HepG2 (cell line): Measurements from ENCODE around the gene OXGR1. TPM values are rescaled to one million over a fixed set of nuclear protein-coding genes. Genes with fewer than 3 reads are reported as not detected.
"Not testable (repeated sequence)": the region's sequence is repeated elsewhere in the genome, so short reads cannot be mapped to it uniquely, and the experiment has no call there.

Source experiments
- ATAC-seq: fragments of 200-7000 bp; cut with Tn5 transposase; 3 replicates; pipeline ENCODE4 v1.9.1; 2020; ENCODE audit warnings: mild to moderate bottlenecking, moderate library complexity
- BruUV-seq: library from RNA; stranded (reverse); fragments of 400-500 nt; replicated peaks from 2 replicates; lab custom pipeline; 2021; lab: Mats Ljungman, UMichigan
- CTCF ChIA-PET: fragments of 300-600 bp; formaldehyde crosslinking; extraction: SDS; loops from one replicate; lab custom pipeline; 2021; ENCODE audit warnings: low total read pairs, inconsistent platforms, low intra/inter-chr PET ratio; lab: Yijun Ruan, JAX
- POLR2A ChIA-PET: fragments of 350-600 bp; sonication (Branson Sonifier 250); formaldehyde crosslinking; loops from one replicate; lab custom pipeline; 2020; ENCODE audit warnings: antibody characterized with exemption, inconsistent platforms; lab: Yijun Ruan, JAX
- DNase-seq: peaks from one replicate; pipeline ENCODE4 v3.0.0-alpha.2; 2015; ENCODE audit warnings: low spot score
- FAIRE-seq: peaks from 3 replicates; lab custom pipeline; 2011; peaks lifted over from hg19 to GRCh38; lab: Jason Lieb, UNC
- H2AFZ ChIP-seq: one replicate; pipeline ENCODE4 v1.6.1; 2011; ENCODE audit warnings: low read length, inconsistent platforms
- H3K27ac ChIP-seq: fragments of 300-600 bp; 3 replicates; pipeline ENCODE4 v1.8.0; 2011; ENCODE audit warnings: mixed run types, mild to moderate bottlenecking, mixed read lengths, low read length, inconsistent platforms; ENCODE audit not compliant: insufficient read depth; ENCODE audit errors: extremely low read length
- H3K27me3 ChIP-seq, 2 experiments: fragments of 200-600 bp in 1 of 2; 2 replicates in 1 of 2; 3 replicates in 1 of 2; pipeline versions ENCODE4 v1.6.0 to v1.8.0; 2011; ENCODE audit warnings: low read length in 2 of 2, mild to moderate bottlenecking in 2 of 2, moderate library complexity in 2 of 2, inconsistent platforms in 1 of 2; ENCODE audit not compliant: insufficient read depth in 2 of 2, control insufficient read depth in 1 of 2
- H3K36me3 ChIP-seq, 2 experiments: fragments of 200-600 bp in 1 of 2; replicated peaks in 1 of 2; 2 replicates in 1 of 2; 3 replicates in 1 of 2; pipeline versions ENCODE4 v1.5.1 to v1.8.0; 2011; ENCODE audit warnings: low read length in 2 of 2, inconsistent platforms in 1 of 2; ENCODE audit not compliant: insufficient read depth in 2 of 2, control insufficient read depth in 1 of 2
- H3K4me1 ChIP-seq: 2 replicates; pipeline ENCODE4 v1.5.1; 2012; ENCODE audit warnings: low read length, inconsistent platforms; ENCODE audit not compliant: insufficient read depth
- H3K4me2 ChIP-seq: 2 replicates; pipeline ENCODE4 v1.6.0; 2011; ENCODE audit warnings: low read depth, low read length, inconsistent platforms
- H3K4me3 ChIP-seq, 3 experiments: fragments of 200-600 bp in 1 of 3; sonication (generic), shearing (Covaris generic) in 1 of 3; replicated peaks in 1 of 3; 2 replicates each; pipeline ENCODE4 v1.5.1; 2011 to 2016; ENCODE audit warnings: low read length in 3 of 3, inconsistent platforms in 2 of 3, low read depth in 2 of 3, mild to moderate bottlenecking in 2 of 3, control low read depth in 1 of 3, mixed read lengths in 1 of 3; ENCODE audit not compliant: insufficient read depth in 1 of 3
- H3K79me2 ChIP-seq: one replicate; pipeline ENCODE4 v1.6.1; 2011; ENCODE audit warnings: low read length, inconsistent platforms; ENCODE audit not compliant: insufficient read depth
- H3K9ac ChIP-seq: 2 replicates; pipeline ENCODE4 v1.6.0; 2011; ENCODE audit warnings: mild to moderate bottlenecking, low read depth, low read length, inconsistent platforms; ENCODE audit not compliant: insufficient read depth
- H3K9me3 ChIP-seq: 2 replicates; pipeline ENCODE4 v1.5.1; 2012; ENCODE audit warnings: mild to moderate bottlenecking, low read length
- H4K20me1 ChIP-seq: 2 replicates; pipeline ENCODE4 v1.6.0; 2011; ENCODE audit warnings: inconsistent platforms, mild to moderate bottlenecking, low read length, moderate library complexity; ENCODE audit not compliant: insufficient read depth
- NFE2 ChIP-seq: sonication (generic); formaldehyde crosslinking; IDR thresholded peaks from 2 replicates; pipeline ENCODE4 v1.4.0; 2020; ENCODE audit warnings: missing genetic modification reagents
- TCF7L2 ChIP-seq: IDR thresholded peaks from 2 replicates; pipeline ENCODE4 v1.6.1; 2011; ENCODE audit warnings: mild to moderate bottlenecking, low read depth, low read length, moderate library complexity
- WGBS: methylation state at CpG from one replicate; pipeline ENCODE4 v1.1.6; 2017; ENCODE audit warnings: low lambda C conversion rate; 5-methylcytosine and 5-hydroxymethylcytosine counted together
- in situ Hi-C: cut with HindIII; loops from 2 replicates; pipeline ENCODE4 v1.10.0; 2017; ENCODE audit warnings: low pct_unique_long_range_greater_than_20kb; ENCODE audit not compliant: extremely low pct_ligation_motif_present
- intact Hi-C: fragments of 100-400 bp; cut with micrococcal nuclease; formaldehyde crosslinking; loops from one replicate; pipeline ENCODE4 v1.10.0; 2022; ENCODE audit not compliant: unreplicated experiment
- polyA plus RNA-seq, 8 experiments: library from polyadenylated mRNA; depleted of rRNA in 3 of 8; stranded (reverse) in 7 of 8; unstranded in 1 of 8; fragments of >200 nt; fragmentation: Illumina TruSeq in 4 of 8; extraction: Trizol in 4 of 8; gene quantifications; 2 replicates each; pipeline versions ENCODE4 v1.2.1 to v1.2.3, GENCODE V29; 2011 to 2016; ENCODE audit warnings: low read depth in 4 of 8, missing spikeins in 1 of 8, mixed read lengths in 1 of 8; ENCODE audit not compliant: insufficient read depth in 1 of 8
- total RNA-seq, 5 experiments: library from RNA; depleted of rRNA; stranded (reverse); fragments of >200 nt; fragmentation: Illumina TruSeq; extraction: Trizol; gene quantifications; 2 replicates each; pipeline ENCODE4 v1.2.3, GENCODE V29; 2016; ENCODE audit warnings: low read depth in 1 of 5
- TF ChIP-seq, protein P1 (sequence below): sonication (generic); formaldehyde crosslinking; IDR thresholded peaks from 2 replicates; pipeline ENCODE4 v1.4.0; 2020; ENCODE audit warnings: missing genetic modification reagents, borderline replicate concordance
- TF ChIP-seq, protein P2 (sequence below): sonication (generic); formaldehyde crosslinking; IDR thresholded peaks from 2 replicates; pipeline ENCODE4 v1.5.1; 2020; ENCODE audit warnings: missing genetic modification reagents, mild to moderate bottlenecking, borderline replicate concordance

OXGR1 gene
- total and polyA plus RNA-seq, 2 of the 13 experiments (the other 11 are each of a cell fraction or from before 2014, with no cell fraction given) = not detected

DNA sequence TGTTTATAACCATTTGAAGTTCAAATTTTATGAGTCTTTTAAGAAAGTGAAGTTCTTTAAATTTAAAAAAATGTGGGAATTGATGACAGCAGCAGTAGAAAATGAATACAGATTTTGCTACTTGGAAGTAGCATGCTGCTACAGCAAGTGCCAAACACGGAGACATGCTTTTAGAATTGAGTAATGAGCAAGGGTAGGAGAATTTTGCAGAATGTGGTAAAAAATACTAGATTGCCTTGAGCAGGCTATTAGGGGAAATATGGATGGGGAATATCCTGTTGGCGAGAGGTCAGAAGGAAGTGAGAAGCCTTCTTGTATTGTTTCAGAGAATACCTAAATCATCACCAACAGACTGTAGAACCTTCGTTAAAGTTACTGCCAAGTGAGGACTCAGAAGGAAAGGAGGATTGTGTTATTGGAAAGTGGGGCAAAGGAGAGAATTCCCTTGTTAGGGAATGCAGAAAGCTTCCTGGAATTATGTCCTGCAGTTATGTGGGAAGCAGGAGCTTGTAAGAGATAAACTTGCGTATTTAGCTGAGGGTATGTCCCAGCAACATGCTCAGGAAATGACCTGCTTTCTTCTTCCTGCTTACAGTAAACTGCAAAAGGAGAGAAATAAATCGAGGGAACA, 32.4 kb upstream of the OXGR1 start (continued):
- TF ChIP-seq, protein P1, sequence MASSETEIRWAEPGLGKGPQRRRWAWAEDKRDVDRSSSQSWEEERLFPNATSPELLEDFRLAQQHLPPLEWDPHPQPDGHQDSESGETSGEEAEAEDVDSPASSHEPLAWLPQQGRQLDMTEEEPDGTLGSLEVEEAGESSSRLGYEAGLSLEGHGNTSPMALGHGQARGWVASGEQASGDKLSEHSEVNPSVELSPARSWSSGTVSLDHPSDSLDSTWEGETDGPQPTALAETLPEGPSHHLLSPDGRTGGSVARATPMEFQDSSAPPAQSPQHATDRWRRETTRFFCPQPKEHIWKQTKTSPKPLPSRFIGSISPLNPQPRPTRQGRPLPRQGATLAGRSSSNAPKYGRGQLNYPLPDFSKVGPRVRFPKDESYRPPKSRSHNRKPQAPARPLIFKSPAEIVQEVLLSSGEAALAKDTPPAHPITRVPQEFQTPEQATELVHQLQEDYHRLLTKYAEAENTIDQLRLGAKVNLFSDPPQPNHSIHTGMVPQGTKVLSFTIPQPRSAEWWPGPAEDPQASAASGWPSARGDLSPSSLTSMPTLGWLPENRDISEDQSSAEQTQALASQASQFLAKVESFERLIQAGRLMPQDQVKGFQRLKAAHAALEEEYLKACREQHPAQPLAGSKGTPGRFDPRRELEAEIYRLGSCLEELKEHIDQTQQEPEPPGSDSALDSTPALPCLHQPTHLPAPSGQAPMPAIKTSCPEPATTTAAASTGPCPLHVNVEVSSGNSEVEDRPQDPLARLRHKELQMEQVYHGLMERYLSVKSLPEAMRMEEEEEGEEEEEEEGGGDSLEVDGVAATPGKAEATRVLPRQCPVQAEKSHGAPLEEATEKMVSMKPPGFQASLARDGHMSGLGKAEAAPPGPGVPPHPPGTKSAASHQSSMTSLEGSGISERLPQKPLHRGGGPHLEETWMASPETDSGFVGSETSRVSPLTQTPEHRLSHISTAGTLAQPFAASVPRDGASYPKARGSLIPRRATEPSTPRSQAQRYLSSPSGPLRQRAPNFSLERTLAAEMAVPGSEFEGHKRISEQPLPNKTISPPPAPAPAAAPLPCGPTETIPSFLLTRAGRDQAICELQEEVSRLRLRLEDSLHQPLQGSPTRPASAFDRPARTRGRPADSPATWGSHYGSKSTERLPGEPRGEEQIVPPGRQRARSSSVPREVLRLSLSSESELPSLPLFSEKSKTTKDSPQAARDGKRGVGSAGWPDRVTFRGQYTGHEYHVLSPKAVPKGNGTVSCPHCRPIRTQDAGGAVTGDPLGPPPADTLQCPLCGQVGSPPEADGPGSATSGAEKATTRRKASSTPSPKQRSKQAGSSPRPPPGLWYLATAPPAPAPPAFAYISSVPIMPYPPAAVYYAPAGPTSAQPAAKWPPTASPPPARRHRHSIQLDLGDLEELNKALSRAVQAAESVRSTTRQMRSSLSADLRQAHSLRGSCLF (CRISPR knock-in tag) = no peak
- TF ChIP-seq, protein P2, sequence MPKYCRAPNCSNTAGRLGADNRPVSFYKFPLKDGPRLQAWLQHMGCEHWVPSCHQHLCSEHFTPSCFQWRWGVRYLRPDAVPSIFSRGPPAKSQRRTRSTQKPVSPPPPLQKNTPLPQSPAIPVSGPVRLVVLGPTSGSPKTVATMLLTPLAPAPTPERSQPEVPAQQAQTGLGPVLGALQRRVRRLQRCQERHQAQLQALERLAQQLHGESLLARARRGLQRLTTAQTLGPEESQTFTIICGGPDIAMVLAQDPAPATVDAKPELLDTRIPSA (CRISPR knock-in tag) = no peak
- TF ChIP-seq NFE2 (CRISPR knock-in tag) = no peak
- TF ChIP-seq TCF7L2 = no peak
- TF ChIP-seq, all 625 proteins: peak for 0

DNA sequence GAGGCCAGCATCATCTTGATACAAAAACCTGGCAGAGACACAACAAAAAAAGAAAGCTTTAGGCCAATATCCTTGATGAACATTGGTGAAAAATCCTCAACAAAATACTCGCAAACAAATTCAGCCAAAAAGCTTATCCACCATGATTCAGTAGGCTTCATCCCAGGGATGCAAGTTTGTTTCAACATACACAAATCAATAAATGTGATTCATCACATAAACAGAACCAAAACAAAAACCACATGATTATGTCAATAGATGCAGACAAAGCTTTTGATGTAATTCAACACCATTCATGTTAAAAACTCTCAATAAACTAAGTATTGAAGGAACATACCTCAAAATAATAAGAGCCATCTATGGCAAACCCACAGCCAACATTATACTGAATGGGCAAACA, 29.5 kb upstream of the OXGR1 start:
- H3K4me2 ChIP-seq, H4K20me1 ChIP-seq, H3K9me3 ChIP-seq, H3K4me3 ChIP-seq, FAIRE-seq, H3K36me3 ChIP-seq, H2AFZ ChIP-seq, BruUV-seq, H3K79me2 ChIP-seq, POLR2A ChIA-PET, DNase-seq, ATAC-seq, H3K9ac ChIP-seq, H3K4me1 ChIP-seq, intact Hi-C loops, CTCF ChIA-PET, H3K27ac ChIP-seq: not testable (repeated sequence)
- in situ Hi-C loops = loop anchor here (25.0 kb wide), 1 partner anchor 788 kb away; no protein-coding TSS in a partner anchor
- peaks cover 1 to 16% of the 10 kb centered on the region in 2 experiments; a peak in 1 of 5 replicates for H3K27me3 ChIP-seq
- WGBS = 0% methylated on average over 1 of the region's 1 CpG
